Hepatocyte (in vitro differentiated cells): Measurements from ENCODE around the gene STPG2. TPM values are rescaled to one million over a fixed set of nuclear protein-coding genes. Genes with fewer than 3 reads are reported as not detected.

Experiments
- DNase-seq: peaks from one replicate; pipeline ENCODE4 v3.0.0-alpha.2; 2016; ENCODE audit warnings: low spot score
- H2AFZ ChIP-seq: fragments of 200-600 bp; sonication (generic); 2 replicates; pipeline ENCODE4 v1.6.0; 2016; ENCODE audit warnings: antibody characterized with exemption, mild to moderate bottlenecking
- H3K27ac ChIP-seq: fragments of 200-600 bp; sonication (generic); 2 replicates; pipeline ENCODE4 v1.5.1; 2016; ENCODE audit warnings: mild to moderate bottlenecking
- H3K27me3 ChIP-seq: fragments of 200-600 bp; sonication (generic); 2 replicates; pipeline ENCODE4 v1.6.1; 2016
- H3K36me3 ChIP-seq: fragments of 200-600 bp; sonication (generic); replicated peaks from 2 replicates; pipeline ENCODE4 v1.5.1; 2016; ENCODE audit warnings: low read depth; ENCODE audit not compliant: insufficient read depth
- H3K4me1 ChIP-seq: fragments of 200-600 bp; sonication (generic); 2 replicates; pipeline ENCODE4 v1.5.1; 2016; ENCODE audit warnings: mild to moderate bottlenecking, moderate library complexity; ENCODE audit not compliant: insufficient read depth
- H3K4me2 ChIP-seq: fragments of 200-600 bp; sonication (generic); 2 replicates; pipeline ENCODE4 v1.6.0; 2016
- H3K4me3 ChIP-seq: fragments of 200-600 bp; sonication (generic); 2 replicates; pipeline ENCODE4 v1.5.1; 2016; ENCODE audit warnings: mild to moderate bottlenecking
- H3K79me2 ChIP-seq: fragments of 200-600 bp; sonication (generic); 2 replicates; pipeline ENCODE4 v1.6.0; 2017; ENCODE audit warnings: mild to moderate bottlenecking
- H3K9me2 ChIP-seq: fragments of 200-600 bp; sonication (generic); replicated peaks from 2 replicates; pipeline ENCODE4 v1.6.0; 2017; ENCODE audit warnings: mild to moderate bottlenecking; ENCODE audit not compliant: insufficient read depth
- H3K9me3 ChIP-seq: fragments of 200-600 bp; sonication (generic); 2 replicates; pipeline ENCODE4 v1.5.1; 2016; ENCODE audit warnings: low read depth, mild to moderate bottlenecking
- H4K20me1 ChIP-seq: fragments of 200-600 bp; sonication (generic); 2 replicates; pipeline ENCODE4 v1.6.0; 2016; ENCODE audit warnings: mild to moderate bottlenecking; ENCODE audit not compliant: insufficient read depth, poor library complexity, severe bottlenecking
- EZH2 ChIP-seq: fragments of 200-600 bp; sonication (generic); IDR thresholded peaks from 2 replicates; pipeline ENCODE4 v1.6.1; 2016; ENCODE audit warnings: antibody characterized with exemption, mild to moderate bottlenecking, borderline replicate concordance
- EZH2phosphoT487 ChIP-seq: fragments of 200-600 bp; sonication (generic); IDR thresholded peaks from one replicate; pipeline ENCODE4 v1.6.1; 2018; ENCODE audit warnings: antibody characterized with exemption, mild to moderate bottlenecking, low read depth, moderate library complexity; ENCODE audit not compliant: unreplicated experiment, severe bottlenecking
- WGBS: methylation state at CpG from one replicate; pipeline ENCODE4 v1.1.6; 2016; ENCODE audit warnings: low lambda C conversion rate; ENCODE audit errors: missing lambda C conversion rate; 5-methylcytosine and 5-hydroxymethylcytosine counted together
- polyA plus RNA-seq: library from polyadenylated mRNA; unstranded; fragments of >200 nt; fragmentation: Nextera tagmentation; extraction: Ambion mirVana; gene quantifications from 2 replicates; pipeline ENCODE4 v1.2.1, GENCODE V29; 2016
- total RNA-seq: library from RNA; depleted of rRNA; stranded (reverse); fragments of >200 nt; gene quantifications from 2 replicates; pipeline ENCODE4 v1.2.3, GENCODE V29; 2014
- TF ChIP-seq, protein P1 (sequence below): fragments of 200-600 bp; sonication (generic); IDR thresholded peaks from 2 replicates; pipeline ENCODE4 v1.5.1; 2016; ENCODE audit warnings: antibody characterized with exemption, mild to moderate bottlenecking; ENCODE audit not compliant: poor library complexity

STPG2 gene
- total and polyA plus RNA-seq, 2 experiments from 2014 or later: 0.17 to 0.98 TPM

DNA sequence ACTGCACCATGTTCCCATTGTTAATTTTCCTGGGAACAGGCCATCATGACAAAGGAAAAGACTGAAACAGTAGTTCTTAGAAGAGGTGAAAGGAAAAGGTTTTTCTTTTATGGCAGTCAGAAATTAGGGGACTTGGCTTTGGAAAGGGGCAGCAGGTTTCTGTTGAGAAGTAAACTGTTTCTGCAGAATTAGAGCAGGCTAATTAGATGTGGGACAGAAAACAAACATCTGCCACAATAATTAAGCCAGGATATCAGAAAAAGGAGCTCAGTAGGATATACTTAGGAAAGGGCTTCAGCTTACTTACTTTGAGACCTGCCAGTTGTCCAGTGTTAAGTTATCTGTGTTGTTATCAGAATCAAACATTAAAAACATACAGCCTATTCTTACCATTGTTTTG is 36.7 kb upstream of the STPG2 start:
- Histone ChIP-seq H3K79me2 (no peaks in the 10 kb centered on the region), H3K4me3 (no peak overlapping the region), H3K9me3 (no peaks in the 10 kb centered on the region), H3K9me2 (no peaks in the 10 kb centered on the region), H3K4me1 (no peaks in the 10 kb centered on the region), H3K36me3 (no peaks in the 10 kb centered on the region), H3K27me3 (no peaks in the 10 kb centered on the region), H3K27ac (no peak overlapping the region), H4K20me1 (no peaks in the 10 kb centered on the region), H3K4me2 (no peak overlapping the region), H2AFZ (no peak overlapping the region)
- DNase-seq: no peak
- TF ChIP-seq, protein P1, sequence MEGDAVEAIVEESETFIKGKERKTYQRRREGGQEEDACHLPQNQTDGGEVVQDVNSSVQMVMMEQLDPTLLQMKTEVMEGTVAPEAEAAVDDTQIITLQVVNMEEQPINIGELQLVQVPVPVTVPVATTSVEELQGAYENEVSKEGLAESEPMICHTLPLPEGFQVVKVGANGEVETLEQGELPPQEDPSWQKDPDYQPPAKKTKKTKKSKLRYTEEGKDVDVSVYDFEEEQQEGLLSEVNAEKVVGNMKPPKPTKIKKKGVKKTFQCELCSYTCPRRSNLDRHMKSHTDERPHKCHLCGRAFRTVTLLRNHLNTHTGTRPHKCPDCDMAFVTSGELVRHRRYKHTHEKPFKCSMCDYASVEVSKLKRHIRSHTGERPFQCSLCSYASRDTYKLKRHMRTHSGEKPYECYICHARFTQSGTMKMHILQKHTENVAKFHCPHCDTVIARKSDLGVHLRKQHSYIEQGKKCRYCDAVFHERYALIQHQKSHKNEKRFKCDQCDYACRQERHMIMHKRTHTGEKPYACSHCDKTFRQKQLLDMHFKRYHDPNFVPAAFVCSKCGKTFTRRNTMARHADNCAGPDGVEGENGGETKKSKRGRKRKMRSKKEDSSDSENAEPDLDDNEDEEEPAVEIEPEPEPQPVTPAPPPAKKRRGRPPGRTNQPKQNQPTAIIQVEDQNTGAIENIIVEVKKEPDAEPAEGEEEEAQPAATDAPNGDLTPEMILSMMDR: no peak
- no peak for TF ChIP-seq EZH2
- TF ChIP-seq EZH2phosphoT487: no peak

DNA sequence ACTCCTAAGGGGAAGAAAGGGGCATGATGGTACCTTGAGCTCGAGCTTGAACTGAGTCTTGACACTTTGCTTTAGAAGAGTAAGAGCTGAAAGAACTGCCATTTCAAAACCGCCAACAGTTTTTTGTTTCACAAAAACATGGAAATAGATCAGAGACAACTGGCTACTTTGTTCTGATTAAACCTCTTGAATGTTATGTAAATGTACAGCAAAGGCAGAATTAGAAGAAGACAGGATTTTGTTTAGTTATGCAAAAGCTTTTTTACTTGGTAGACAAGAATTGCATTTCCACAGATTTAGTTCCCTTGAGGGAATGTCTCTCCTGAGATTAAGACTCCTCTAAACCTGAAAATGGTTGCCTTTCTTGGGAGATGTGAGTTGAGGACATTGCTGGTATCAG is 33.3 kb upstream of the STPG2 start:
- Histone ChIP-seq H3K27ac (no peak overlapping the region), H3K9me2 (no peaks in the 10 kb centered on the region), H3K79me2 (no peaks in the 10 kb centered on the region), H3K9me3 (no peaks in the 10 kb centered on the region), H2AFZ (no peak overlapping the region), H3K4me2 (no peak overlapping the region), H3K4me3 (no peak overlapping the region), H3K4me1 (no peaks in the 10 kb centered on the region), H4K20me1 (no peaks in the 10 kb centered on the region), H3K36me3 (no peaks in the 10 kb centered on the region), H3K27me3 (no peaks in the 10 kb centered on the region)
- WGBS: 81% methylated on average over 2 of the region's 2 CpGs
- TF ChIP-seq EZH2: no peak
- DNase-seq: no peak

DNA sequence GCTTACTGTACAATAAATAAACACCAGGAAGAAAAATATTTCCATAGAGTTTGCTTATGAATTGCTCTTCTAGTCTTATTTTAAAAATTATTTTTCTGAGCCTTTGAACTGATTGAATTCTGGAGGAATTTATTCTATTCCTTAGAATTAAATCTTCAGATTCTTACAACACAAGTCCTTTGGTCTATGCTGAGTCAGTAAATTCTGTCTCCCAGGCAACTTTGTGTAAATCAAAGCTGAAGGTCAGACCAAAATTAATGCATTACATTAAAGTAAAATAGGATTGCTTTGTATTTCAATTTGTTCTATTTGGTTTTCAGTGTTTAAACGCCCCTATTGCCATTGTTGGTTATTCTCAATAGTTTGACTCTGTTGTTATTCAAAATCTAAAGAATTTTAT is 26.8 kb upstream of the STPG2 start:
- no peak for DNase-seq

DNA sequence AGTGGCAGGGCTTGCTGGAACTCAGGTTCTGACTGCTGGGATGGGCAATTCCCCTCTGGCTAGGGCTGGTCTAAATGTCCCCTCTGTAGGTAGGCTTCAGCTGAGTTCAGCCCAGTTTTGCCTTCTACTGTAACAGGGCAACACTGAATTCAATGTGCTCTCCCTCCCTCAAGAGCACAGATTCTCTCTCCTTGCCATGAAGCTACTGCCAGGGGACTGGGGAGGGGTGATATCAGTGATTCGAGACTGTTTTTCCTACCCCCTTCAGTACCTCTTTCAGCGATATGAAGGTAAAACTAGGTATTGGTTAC is 23.4 kb upstream of the STPG2 start:
- no peak overlapping the region for H2AFZ ChIP-seq
- 89% methylated on average over 2 of the region's 2 CpGs for WGBS

More for the DNA sequence above, 26.8 kb upstream of the STPG2 start:
- H2AFZ ChIP-seq: no peak overlapping the region
- H3K36me3 ChIP-seq: no peaks in the 10 kb centered on the region
- no peaks in the 10 kb centered on the region for H3K27me3 ChIP-seq
- H3K4me3 ChIP-seq: no peak overlapping the region
- no peak overlapping the region for H3K27ac ChIP-seq
- H3K79me2 ChIP-seq: no peaks in the 10 kb centered on the region
- no peak overlapping the region for H3K4me2 ChIP-seq
- H3K9me3 ChIP-seq: no peaks in the 10 kb centered on the region
- no peaks in the 10 kb centered on the region for H4K20me1 ChIP-seq
- TF ChIP-seq, protein P1: no peak
- TF ChIP-seq EZH2 (no peak), EZH2phosphoT487 (no peak)
- H3K4me1 ChIP-seq: no peaks in the 10 kb centered on the region
- H3K9me2 ChIP-seq: no peaks in the 10 kb centered on the region
- 71% methylated on average over 1 of the region's 1 CpG for WGBS

More for the DNA sequence above, 23.4 kb upstream of the STPG2 start:
- DNase-seq: no peak
- Histone ChIP-seq H3K4me1 (no peaks in the 10 kb centered on the region), H3K27me3 (no peaks in the 10 kb centered on the region), H3K9me3 (no peaks in the 10 kb centered on the region), H4K20me1 (no peaks in the 10 kb centered on the region), H3K9me2 (no peaks in the 10 kb centered on the region), H3K4me2 (no peak overlapping the region), H3K27ac (no peak overlapping the region), H3K36me3 (no peaks in the 10 kb centered on the region), H3K4me3 (no peak overlapping the region), H3K79me2 (no peaks in the 10 kb centered on the region)
- TF ChIP-seq, protein P1: no peak
- TF ChIP-seq EZH2 (no peak), EZH2phosphoT487 (no peak)
